SK-N-SH (cell line): ENCODE results near the gene MKS1. TPM values are rescaled to one million over a fixed set of nuclear protein-coding genes. Genes with fewer than 3 reads are reported as not detected.

ENCODE experiments used
- CTCF ChIA-PET: fragments of 300-600, 350-600 bp; formaldehyde crosslinking; extraction: SDS; loops from one replicate; lab custom pipeline; 2021; lab: Yijun Ruan, JAX
- POLR2A ChIA-PET: fragments of 350-600 bp; sonication (Branson Sonifier 250); formaldehyde crosslinking; extraction: SDS; loops from one replicate; lab custom pipeline; 2020; ENCODE audit warnings: antibody characterized with exemption, inconsistent platforms; lab: Yijun Ruan, JAX
- DNase-seq: peaks from one replicate; pipeline ENCODE4 v3.0.0; 2012
- H2AFZ ChIP-seq: fragments of 200-600 bp; sonication (generic); 2 replicates; pipeline ENCODE4 v1.8.1; 2016; ENCODE audit warnings: antibody characterized with exemption, mild to moderate bottlenecking, low read depth
- H3F3A ChIP-seq: fragments of 200-600 bp; sonication (generic); replicated peaks from 2 replicates; pipeline ENCODE3; 2016; ENCODE audit warnings: antibody characterized with exemption, mild to moderate bottlenecking; ENCODE audit not compliant: insufficient read depth
- H3K27ac ChIP-seq, 2 experiments: fragments of 200-500 bp in 1 of 2; fragments of 200-600 bp in 1 of 2; sonication (Bioruptor generic) in 1 of 2; sonication (generic), shearing (Covaris generic) in 1 of 2; 2 replicates each; pipeline versions ENCODE4 v1.5.1 to v1.6.1; 2014 to 2016; ENCODE audit warnings: low read depth in 2 of 2, inconsistent platforms in 1 of 2, low read length in 1 of 2, mild to moderate bottlenecking in 1 of 2, mixed read lengths in 1 of 2
- H3K27me3 ChIP-seq: fragments of 200-600 bp; sonication (generic), shearing (Covaris generic); 2 replicates; pipeline ENCODE4 v1.6.1; 2016; ENCODE audit warnings: mixed run types; ENCODE audit not compliant: insufficient read depth
- H3K36me3 ChIP-seq, 2 experiments: fragments of 200-500 bp in 1 of 2; fragments of 200-600 bp in 1 of 2; sonication (Bioruptor generic) in 1 of 2; sonication (generic) in 1 of 2; replicated peaks in 1 of 2; 2 replicates each; pipeline versions ENCODE3 to v1.5.1; 2014 to 2016; ENCODE audit warnings: low read length in 1 of 2, mild to moderate bottlenecking in 1 of 2; ENCODE audit not compliant: insufficient read depth in 2 of 2, control insufficient read depth in 1 of 2
- H3K4me1 ChIP-seq, 2 experiments: fragments of 200-500 bp in 1 of 2; fragments of 200-600 bp in 1 of 2; sonication (Bioruptor generic) in 1 of 2; sonication (generic), shearing (Covaris generic) in 1 of 2; 2 replicates each; pipeline versions ENCODE4 v1.5.1 to v1.6.1; 2014 to 2016; ENCODE audit warnings: low read depth in 1 of 2, low read length in 1 of 2, mixed run types in 1 of 2; ENCODE audit not compliant: insufficient read depth in 2 of 2, control insufficient read depth in 1 of 2
- H3K4me2 ChIP-seq: fragments of 200-600 bp; sonication (generic), shearing (Covaris generic); 2 replicates; pipeline ENCODE4 v1.6.1; 2017; ENCODE audit warnings: mixed run types
- H3K4me3 ChIP-seq, 2 experiments: fragments of 200-500 bp in 1 of 2; fragments of 200-600 bp in 1 of 2; sonication (Bioruptor generic) in 1 of 2; sonication (generic), shearing (Covaris generic) in 1 of 2; 2 replicates each; pipeline versions ENCODE4 v1.5.1 to v1.8.1; 2014 to 2016; ENCODE audit warnings: low read depth in 2 of 2, inconsistent platforms in 1 of 2, low read length in 1 of 2, mild to moderate bottlenecking in 1 of 2, mixed read lengths in 1 of 2, moderate library complexity in 1 of 2
- H3K79me2 ChIP-seq: fragments of 200-600 bp; sonication (generic); 2 replicates; pipeline ENCODE4 v1.8.1; 2017; ENCODE audit warnings: mild to moderate bottlenecking; ENCODE audit not compliant: insufficient read depth
- H3K9ac ChIP-seq: fragments of 200-600 bp; sonication (generic); 2 replicates; pipeline ENCODE4 v1.6.1; 2017; ENCODE audit warnings: mixed run types
- H3K9me2 ChIP-seq: fragments of 200-600 bp; sonication (generic); 2 replicates; pipeline ENCODE4 v1.6.1; 2017; ENCODE audit warnings: mixed run types
- H3K9me3 ChIP-seq: fragments of 200-600 bp; sonication (generic); 2 replicates; pipeline ENCODE4 v1.6.1; 2017; ENCODE audit warnings: mixed run types, mild to moderate bottlenecking, moderate library complexity
- H4K20me1 ChIP-seq: fragments of 200-600 bp; sonication (generic); 2 replicates; pipeline ENCODE4 v1.6.1; 2017; ENCODE audit warnings: mild to moderate bottlenecking, mixed run types; ENCODE audit not compliant: insufficient read depth
- ELF1 ChIP-seq: IDR thresholded peaks from 2 replicates; pipeline ENCODE4 v1.4.0; 2012
- FOXJ3 ChIP-seq: sonication (generic); formaldehyde crosslinking; IDR thresholded peaks from 2 replicates; pipeline ENCODE4 v1.5.1; 2020; ENCODE audit warnings: mild to moderate bottlenecking, missing genetic modification reagents
- GABPA ChIP-seq: IDR thresholded peaks from 2 replicates; pipeline ENCODE4 v1.4.0; 2012; ENCODE audit warnings: low read depth, mild to moderate bottlenecking
- GATA2 ChIP-seq: sonication (generic); formaldehyde crosslinking; IDR thresholded peaks from 2 replicates; pipeline ENCODE4 v1.5.0; 2020; ENCODE audit warnings: mild to moderate bottlenecking, missing genetic modification reagents
- MEF2A ChIP-seq: IDR thresholded peaks from 2 replicates; pipeline ENCODE4 v1.4.0; 2012; ENCODE audit warnings: low read depth, borderline replicate concordance
- PBX3 ChIP-seq: IDR thresholded peaks from 2 replicates; pipeline ENCODE4; 2012
- POLR2AphosphoS5 ChIP-seq: IDR thresholded peaks from 2 replicates; pipeline ENCODE4 v1.6.1; 2012; ENCODE audit warnings: low read depth, low read length
- RAD21 ChIP-seq: IDR thresholded peaks from 2 replicates; pipeline ENCODE4 v1.6.1; 2012; ENCODE audit warnings: mild to moderate bottlenecking, low read length
- RFX5 ChIP-seq: IDR thresholded peaks from 2 replicates; pipeline ENCODE4 v1.6.1; 2012; ENCODE audit warnings: mild to moderate bottlenecking, improper control_type of control experiment, low read length
- TAF1 ChIP-seq: IDR thresholded peaks from 2 replicates; pipeline ENCODE4 v1.6.1; 2012; ENCODE audit warnings: low read depth, mild to moderate bottlenecking, low read length, moderate library complexity, borderline replicate concordance
- TCF12 ChIP-seq: IDR thresholded peaks from 2 replicates; pipeline ENCODE4 v1.4.0; 2012
- WGBS: methylation state at CpG from one replicate; pipeline ENCODE4 v1.1.6; 2017; ENCODE audit warnings: low lambda C conversion rate; 5-methylcytosine and 5-hydroxymethylcytosine counted together
- polyA plus RNA-seq, 3 experiments: library from polyadenylated mRNA; depleted of rRNA; stranded (reverse); fragments of >200 nt; gene quantifications; 2 replicates each; pipeline ENCODE4 v1.2.3, GENCODE V29; 2012
- TF ChIP-seq, protein P1 (sequence below): fragments of 150-350 bp; IDR thresholded peaks from 2 replicates; pipeline ENCODE4 v1.6.1; 2016; ENCODE audit warnings: mild to moderate bottlenecking, low read depth, low read length
- TF ChIP-seq, protein P2 (sequence below): IDR thresholded peaks from 2 replicates; pipeline ENCODE4 v1.4.0; 2012; ENCODE audit warnings: low read depth, borderline replicate concordance

Gene MKS1
- polyA plus RNA-seq, 1 of the 3 experiments (the other 2 are of a cell fraction): 28.5 TPM

DNA sequence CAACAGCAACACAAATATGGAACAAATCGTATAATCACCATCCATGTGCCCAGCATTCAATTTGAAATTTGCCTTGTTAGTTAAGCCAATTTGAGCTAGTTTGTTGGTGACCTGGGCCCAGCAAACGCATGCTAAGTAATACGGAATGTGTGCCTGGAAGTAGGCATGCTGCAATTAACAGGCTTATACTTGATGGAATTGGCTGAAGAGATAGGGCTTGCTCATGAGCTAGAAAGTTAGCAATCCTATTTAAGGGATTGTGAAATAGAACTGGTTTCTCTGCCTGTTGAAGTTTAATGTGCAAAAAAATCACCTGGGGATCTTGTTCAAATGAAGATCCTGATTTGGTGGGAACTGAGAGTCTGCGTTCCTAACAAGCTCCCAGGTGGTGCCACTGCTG, 10.8 kb upstream of the MKS1 start:
- Histone ChIP-seq H3K9ac (no peak overlapping the region), H3K4me3 (no peak overlapping the region), H3K4me2 (no peak overlapping the region), H3K9me3 (no peaks in the 10 kb centered on the region), H3F3A (no peaks in the 10 kb centered on the region), H4K20me1 (no peaks in the 10 kb centered on the region), H2AFZ (no peak overlapping the region), H3K27me3 (peaks cover 4% of the 10 kb centered on the region; the same call in 1 of the 2 replicates), H3K79me2 (no peaks in the 10 kb centered on the region), H3K27ac (no peak overlapping the region), H3K9me2 (no peaks in the 10 kb centered on the region), H3K36me3 (no peaks in the 10 kb centered on the region)
- no peak for DNase-seq
- POLR2A ChIA-PET: interaction anchor here (0.6 kb wide), 1 partner anchor 783 kb away, joined by 3 read pairs; no protein-coding TSS in a partner anchor
- TF ChIP-seq PBX3: no peak
- TF ChIP-seq, all 33 proteins: peak for 0
- H3K4me1 ChIP-seq: no peaks in the 10 kb centered on the region
- CTCF ChIA-PET: interaction anchor here (0.6 to 4.0 kb wide), 5 partner anchors 11 to 205 kb away, joined by 3 to 33 read pairs (median 4); partner anchors contain the start of gene MKS1
- 68% methylated on average over 4 of the region's 4 CpGs for WGBS

- no peak for TF ChIP-seq MEF2A
- no peak for TF ChIP-seq GABPA
- TF ChIP-seq, protein P1, sequence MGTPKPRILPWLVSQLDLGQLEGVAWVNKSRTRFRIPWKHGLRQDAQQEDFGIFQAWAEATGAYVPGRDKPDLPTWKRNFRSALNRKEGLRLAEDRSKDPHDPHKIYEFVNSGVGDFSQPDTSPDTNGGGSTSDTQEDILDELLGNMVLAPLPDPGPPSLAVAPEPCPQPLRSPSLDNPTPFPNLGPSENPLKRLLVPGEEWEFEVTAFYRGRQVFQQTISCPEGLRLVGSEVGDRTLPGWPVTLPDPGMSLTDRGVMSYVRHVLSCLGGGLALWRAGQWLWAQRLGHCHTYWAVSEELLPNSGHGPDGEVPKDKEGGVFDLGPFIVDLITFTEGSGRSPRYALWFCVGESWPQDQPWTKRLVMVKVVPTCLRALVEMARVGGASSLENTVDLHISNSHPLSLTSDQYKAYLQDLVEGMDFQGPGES: no peak
- TF ChIP-seq RFX5: no peak
- TF ChIP-seq RAD21: no peak
- TF ChIP-seq TCF12: no peak
- no peak for TF ChIP-seq POLR2AphosphoS5
- no peak for TF ChIP-seq GATA2
- no peak for TF ChIP-seq ELF1
- TF ChIP-seq, protein P2, sequence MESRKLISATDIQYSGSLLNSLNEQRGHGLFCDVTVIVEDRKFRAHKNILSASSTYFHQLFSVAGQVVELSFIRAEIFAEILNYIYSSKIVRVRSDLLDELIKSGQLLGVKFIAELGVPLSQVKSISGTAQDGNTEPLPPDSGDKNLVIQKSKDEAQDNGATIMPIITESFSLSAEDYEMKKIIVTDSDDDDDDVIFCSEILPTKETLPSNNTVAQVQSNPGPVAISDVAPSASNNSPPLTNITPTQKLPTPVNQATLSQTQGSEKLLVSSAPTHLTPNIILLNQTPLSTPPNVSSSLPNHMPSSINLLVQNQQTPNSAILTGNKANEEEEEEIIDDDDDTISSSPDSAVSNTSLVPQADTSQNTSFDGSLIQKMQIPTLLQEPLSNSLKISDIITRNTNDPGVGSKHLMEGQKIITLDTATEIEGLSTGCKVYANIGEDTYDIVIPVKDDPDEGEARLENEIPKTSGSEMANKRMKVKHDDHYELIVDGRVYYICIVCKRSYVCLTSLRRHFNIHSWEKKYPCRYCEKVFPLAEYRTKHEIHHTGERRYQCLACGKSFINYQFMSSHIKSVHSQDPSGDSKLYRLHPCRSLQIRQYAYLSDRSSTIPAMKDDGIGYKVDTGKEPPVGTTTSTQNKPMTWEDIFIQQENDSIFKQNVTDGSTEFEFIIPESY: no peak
- TF ChIP-seq FOXJ3: no peak
- TF ChIP-seq TAF1: no peak
- Histone ChIP-seq H3K9me2 (no peaks in the 10 kb centered on the region), H3K4me3 (no peak overlapping the region), H3K4me1 (no peaks in the 10 kb centered on the region), H3F3A (peaks cover 3% of the 10 kb centered on the region), H3K36me3 (no peaks in the 10 kb centered on the region), H3K27me3 (no peaks in the 10 kb centered on the region; the same call in 1 of the 2 replicates), H3K9ac (no peak overlapping the region), H3K27ac (no peak overlapping the region), H2AFZ (no peak overlapping the region), H3K9me3 (no peaks in the 10 kb centered on the region), H3K79me2 (no peaks in the 10 kb centered on the region), H4K20me1 (no peaks in the 10 kb centered on the region), H3K4me2 (no peak overlapping the region)
- ChIA-PET CTCF (interaction anchor here (0.6 to 4.0 kb wide), 8 partner anchors 10 to 205 kb away, joined by 3 to 33 read pairs (median 5); partner anchors contain the start of genes MKS1 and RNF43), POLR2A (interaction anchor here (0.6 kb wide), 1 partner anchor 784 kb away, joined by 3 read pairs; no protein-coding TSS in a partner anchor)
- DNase-seq: no peak
- WGBS: 50% methylated on average over 1 of the region's 1 CpG
These were observed 10.3 kb upstream of the MKS1 start for GRCh38 chr17:58229384-58229783.
